GM23248 (cell line): ENCODE data around the gene IQGAP1. TPM values are rescaled to one million over a fixed set of nuclear protein-coding genes. Genes with fewer than 3 reads are reported as not detected.

Experiments
- DNase-seq: peaks from one replicate; pipeline ENCODE4 v3.0.0-alpha.2; 2015
- H2AFZ ChIP-seq: fragments of 200-600 bp; sonication (generic); 2 replicates; pipeline ENCODE4 v1.6.1; 2016; ENCODE audit warnings: antibody characterized with exemption
- H3F3A ChIP-seq: fragments of 200-600 bp; sonication (generic); 2 replicates; pipeline ENCODE4 v1.6.1; 2016; ENCODE audit warnings: mild to moderate bottlenecking, antibody characterized with exemption, mixed run types; ENCODE audit not compliant: insufficient read depth
- H3K27ac ChIP-seq: fragments of 200-600 bp; sonication (generic); 2 replicates; pipeline ENCODE4 v1.5.1; 2016; ENCODE audit warnings: mild to moderate bottlenecking
- H3K27me3 ChIP-seq: fragments of 200-600 bp; sonication (generic); replicated peaks from 2 replicates; pipeline ENCODE4 v1.6.1; 2016; ENCODE audit warnings: mild to moderate bottlenecking; ENCODE audit not compliant: insufficient read depth
- H3K36me3 ChIP-seq: fragments of 200-600 bp; sonication (generic); 2 replicates; pipeline ENCODE4 v1.6.1; 2016; ENCODE audit warnings: low read depth, mild to moderate bottlenecking
- H3K4me1 ChIP-seq: fragments of 200-600 bp; sonication (generic); 2 replicates; pipeline ENCODE4 v1.6.1; 2016; ENCODE audit warnings: mild to moderate bottlenecking; ENCODE audit not compliant: insufficient read depth
- H3K4me2 ChIP-seq: fragments of 200-600 bp; sonication (generic); one replicate; pipeline ENCODE4 v1.6.1; 2016; ENCODE audit warnings: mild to moderate bottlenecking; ENCODE audit not compliant: unreplicated experiment
- H3K4me3 ChIP-seq: fragments of 200-600 bp; sonication (generic); 2 replicates; pipeline ENCODE4 v1.5.1; 2016; ENCODE audit warnings: mild to moderate bottlenecking
- H3K79me2 ChIP-seq: fragments of 200-600 bp; sonication (generic); 2 replicates; pipeline ENCODE4 v1.6.1; 2016; ENCODE audit warnings: mild to moderate bottlenecking; ENCODE audit not compliant: insufficient read depth
- H3K9ac ChIP-seq: fragments of 200-600 bp; sonication (generic); 2 replicates; pipeline ENCODE4 v1.6.1; 2016; ENCODE audit warnings: mild to moderate bottlenecking
- H3K9me2 ChIP-seq: fragments of 200-600 bp; sonication (generic); 2 replicates; pipeline ENCODE4 v1.6.1; 2016; ENCODE audit warnings: mixed run types, mild to moderate bottlenecking, moderate library complexity; ENCODE audit not compliant: insufficient read depth
- H3K9me3 ChIP-seq: fragments of 200-600 bp; sonication (generic); one replicate; pipeline ENCODE4 v1.6.1; 2017; ENCODE audit warnings: low read depth
- H4K20me1 ChIP-seq: fragments of 200-600 bp; sonication (generic); 2 replicates; pipeline ENCODE4 v1.6.0; 2016; ENCODE audit not compliant: insufficient read depth
- EZH2 ChIP-seq: fragments of 200-600 bp; sonication (generic); IDR thresholded peaks from 2 replicates; pipeline ENCODE4 v1.6.1; 2018; ENCODE audit warnings: antibody characterized with exemption, mild to moderate bottlenecking; ENCODE audit not compliant: insufficient read depth, poor library complexity, severe bottlenecking
- EZH2phosphoT487 ChIP-seq: fragments of 200-600 bp; sonication (generic); IDR thresholded peaks from 2 replicates; pipeline ENCODE4 v1.6.1; 2018; ENCODE audit warnings: antibody characterized with exemption, moderate library complexity, mild to moderate bottlenecking, low read depth; ENCODE audit not compliant: insufficient read depth
- WGBS, 2 experiments: methylation state at CpG; one replicate each; pipeline ENCODE4 v1.1.6; 2015 to 2017; ENCODE audit warnings: low lambda C conversion rate in 2 of 2, low coverage in 1 of 2; ENCODE audit errors: missing lambda C conversion rate in 2 of 2; 5-methylcytosine and 5-hydroxymethylcytosine counted together
- in situ Hi-C: fragments of 300-500 bp; cut with MboI; formaldehyde crosslinking; loops from 2 replicates; pipeline ENCODE4 v1.15.0; 2020
- polyA plus RNA-seq: library from polyadenylated mRNA; unstranded; fragments of >200 nt; fragmentation: Nextera tagmentation; extraction: Ambion mirVana; gene quantifications from 2 replicates; pipeline ENCODE4 v1.2.1, GENCODE V29; 2016
- total RNA-seq: library from RNA; depleted of rRNA; stranded (reverse); fragments of >200 nt; shearing (Covaris generic); gene quantifications from 2 replicates; pipeline ENCODE4 v1.2.3, GENCODE V29; 2014

Gene IQGAP1
- total and polyA plus RNA-seq, 2 experiments from 2014 or later: 101 to 185 TPM

- H2AFZ ChIP-seq: no peak overlapping the region
- H3K9me3 ChIP-seq: no peaks in the 10 kb centered on the region
- H3K4me1 ChIP-seq: peaks cover 10% of the 10 kb centered on the region; the same call in 1 of the 2 replicates
- no peaks in the 10 kb centered on the region for H3K36me3 ChIP-seq
- in situ Hi-C loops: no loop called here
- TF ChIP-seq EZH2phosphoT487 (no peak), EZH2 (no peak)
- H3K27me3 ChIP-seq: no peaks in the 10 kb centered on the region
- no peaks in the 10 kb centered on the region for H3K9me2 ChIP-seq
- 70 to 75% methylated on average over 10 of the region's 10 CpGs for WGBS, 2 experiments
- no peak overlapping the region for H3K4me2 ChIP-seq
- peaks cover 99% of the 10 kb centered on the region for H3K79me2 ChIP-seq
- H3F3A ChIP-seq: 0 out of 2 replicates have a peak, but pooled peaks cover 7% of the 10 kb centered on the region
- DNase-seq: no peak
- H4K20me1 ChIP-seq: peaks cover 7% of the 10 kb centered on the region; the same call in 1 of the 2 replicates
- H3K4me3 ChIP-seq: no peak overlapping the region
- H3K27ac ChIP-seq: no peak overlapping the region
- H3K9ac ChIP-seq: no peak overlapping the region
Measured at GRCh38 chr15:90539789-90540188, 151.7 kb downstream of the IQGAP1 start.

- Histone ChIP-seq H3K27me3 (no peaks in the 10 kb centered on the region), H3K79me2 (peaks cover 99% of the 10 kb centered on the region), H3K9me3 (no peaks in the 10 kb centered on the region), H3K36me3 (no peaks in the 10 kb centered on the region), H3K27ac (no peak overlapping the region), H3K4me2 (no peak overlapping the region), H3K9ac (no peak overlapping the region), H3K4me1 (peaks cover 10% of the 10 kb centered on the region; the same call in 1 of the 2 replicates), H4K20me1 (peaks cover 7% of the 10 kb centered on the region; the same call in 1 of the 2 replicates), H3K4me3 (no peak overlapping the region), H3F3A (0 out of 2 replicates have a peak, but pooled peaks cover 9% of the 10 kb centered on the region), H2AFZ (no peak overlapping the region), H3K9me2 (no peaks in the 10 kb centered on the region)
- DNase-seq: no peak
- TF ChIP-seq EZH2 (no peak), EZH2phosphoT487 (no peak)
- WGBS, 2 experiments: 36 to 38% methylated on average over 3 of the region's 3 CpGs
- in situ Hi-C loops: no loop called here
Measured at GRCh38 chr15:90540768-90541167, 152.7 kb downstream of the IQGAP1 start.

GRCh38 chr15:90545095-90545494 lies 157.1 kb downstream of the IQGAP1 start:
- Histone ChIP-seq H3K27me3 (no peaks in the 10 kb centered on the region), H3K9me3 (no peaks in the 10 kb centered on the region), H3F3A (0 out of 2 replicates have a peak, but pooled peaks cover 9% of the 10 kb centered on the region), H2AFZ (no peak overlapping the region), H3K79me2 (peaks cover 99% of the 10 kb centered on the region), H3K4me3 (no peak overlapping the region), H3K4me1 (no peaks in the 10 kb centered on the region), H3K27ac (no peak overlapping the region), H3K9ac (no peak overlapping the region), H3K9me2 (no peaks in the 10 kb centered on the region), H3K4me2 (no peak overlapping the region), H4K20me1 (no peaks in the 10 kb centered on the region), H3K36me3 (0 out of 2 replicates have a peak, but pooled peaks cover 10% of the 10 kb centered on the region)
- WGBS, 2 experiments: 96 to 99% methylated on average over 7 of the region's 7 CpGs
- no peak for TF ChIP-seq EZH2
- no peak for TF ChIP-seq EZH2phosphoT487
- in situ Hi-C loops: no loop called here
- peak; percentile 35 for DNase-seq

GRCh38 chr15:90547540-90547939 lies 159.5 kb downstream of the IQGAP1 start:
- peaks cover 25% of the 10 kb centered on the region for H3F3A ChIP-seq
- TF ChIP-seq EZH2 (no peak), EZH2phosphoT487 (no peak)
- H4K20me1 ChIP-seq: no peaks in the 10 kb centered on the region
- H3K27ac ChIP-seq: no peak overlapping the region
- H3K4me2 ChIP-seq: no peak overlapping the region
- no peaks in the 10 kb centered on the region for H3K9me3 ChIP-seq
- H3K4me1 ChIP-seq: peaks cover 20% of the 10 kb centered on the region
- no peaks in the 10 kb centered on the region for H3K27me3 ChIP-seq
- H2AFZ ChIP-seq: no peak overlapping the region
- 0 out of 2 replicates have a peak, but pooled peaks cover 10% of the 10 kb centered on the region for H3K36me3 ChIP-seq
- 96 to 100% methylated on average over 2 of the region's 2 CpGs for WGBS, 2 experiments
- in situ Hi-C loops: no loop called here
- H3K79me2 ChIP-seq: peaks cover 90% of the 10 kb centered on the region
- H3K9ac ChIP-seq: no peak overlapping the region
- no peaks in the 10 kb centered on the region for H3K9me2 ChIP-seq
- no peak overlapping the region for H3K4me3 ChIP-seq
- no peak for DNase-seq
